K562 (cell line): ENCODE results near the gene METTL18. TPM values are rescaled to one million over a fixed set of nuclear protein-coding genes. Genes with fewer than 3 reads are reported as not detected.

ENCODE experiments used
- ATAC-seq: fragments of 200-7000 bp; cut with Tn5 transposase; 3 replicates; pipeline ENCODE4 v1.9.1; 2020; ENCODE audit warnings: moderate library complexity
- BruUV-seq: library from RNA; stranded (reverse); fragments of 400-500 nt; replicated peaks from 2 replicates; lab custom pipeline; 2021; lab: Mats Ljungman, UMichigan
- CTCF ChIA-PET: fragments of 300-600 bp; formaldehyde crosslinking; extraction: SDS; loops from one replicate; lab custom pipeline; 2021; ENCODE audit warnings: low intra/inter-chr PET ratio; lab: Yijun Ruan, JAX
- POLR2A ChIA-PET: fragments of 300-600, 350-650 bp; sonication (Branson Sonifier 250); formaldehyde crosslinking; extraction: SDS; loops from one replicate; lab custom pipeline; 2021; ENCODE audit warnings: antibody characterized with exemption, inconsistent platforms; lab: Yijun Ruan, JAX
- DNase-seq, 4 experiments: peaks; one replicate each; pipeline versions ENCODE4 v3.0.0 to v3.0.0-alpha.2; 2011 to 2018; ENCODE audit warnings: low spot score in 3 of 4, mixed read lengths in 3 of 4; ENCODE audit errors: extremely low read depth in 1 of 4
- FAIRE-seq: peaks from 2 replicates; lab custom pipeline; 2011; peaks lifted over from hg19 to GRCh38; lab: Jason Lieb, UNC
- H2AFZ ChIP-seq: 2 replicates; pipeline ENCODE4 v1.6.0; 2011; ENCODE audit warnings: low read depth, low read length, control low read depth, inconsistent platforms
- H3K27ac ChIP-seq: fragments of 200-600 bp; 3 replicates; pipeline ENCODE4 v1.8.0; 2011; ENCODE audit warnings: low read depth, mild to moderate bottlenecking, control low read depth, inconsistent platforms, low read length, moderate library complexity, mixed read lengths; ENCODE audit errors: extremely low read depth
- H3K27me3 ChIP-seq, 2 experiments: fragments of 300-600 bp in 1 of 2; 2 replicates in 1 of 2; 3 replicates in 1 of 2; pipeline versions ENCODE4 v1.6.0 to v1.8.0; 2011; ENCODE audit warnings: inconsistent platforms in 2 of 2, low read length in 2 of 2, mild to moderate bottlenecking in 1 of 2, mixed read lengths in 1 of 2, moderate library complexity in 1 of 2; ENCODE audit not compliant: control insufficient read depth in 2 of 2, insufficient read depth in 2 of 2
- H3K36me3 ChIP-seq: fragments of 300-600 bp; 3 replicates; pipeline ENCODE4 v1.8.0; 2011; ENCODE audit warnings: mild to moderate bottlenecking, low read length, inconsistent platforms; ENCODE audit not compliant: control insufficient read depth, insufficient read depth
- H3K4me1 ChIP-seq, 2 experiments: fragments of 200-600 bp in 1 of 2; replicated peaks in 1 of 2; 2 replicates in 1 of 2; 3 replicates in 1 of 2; pipeline versions ENCODE4 v1.5.1 to v1.8.0; 2011; ENCODE audit warnings: inconsistent platforms in 2 of 2, low read length in 2 of 2, mild to moderate bottlenecking in 1 of 2, mixed read lengths in 1 of 2, moderate library complexity in 1 of 2; ENCODE audit not compliant: control insufficient read depth in 2 of 2, insufficient read depth in 2 of 2
- H3K4me2 ChIP-seq: 2 replicates; pipeline ENCODE4 v1.6.1; 2011; ENCODE audit warnings: low read length, control low read depth, inconsistent platforms, mixed read lengths; ENCODE audit not compliant: insufficient read depth
- H3K4me3 ChIP-seq: fragments of 200-600 bp; sonication (generic), shearing (Covaris generic); 2 replicates; pipeline ENCODE4 v1.5.1; 2016; ENCODE audit warnings: control low read depth, inconsistent platforms
- H3K79me2 ChIP-seq: fragments of 200-600 bp; 3 replicates; pipeline ENCODE4 v1.8.0; 2011; ENCODE audit warnings: low read length, inconsistent platforms; ENCODE audit not compliant: control insufficient read depth, insufficient read depth
- H3K9ac ChIP-seq, 2 experiments: 2 replicates each; pipeline versions ENCODE4 v1.6.0 to v1.6.1; 2011; ENCODE audit warnings: low read depth in 2 of 2, low read length in 2 of 2, control low read depth in 1 of 2, inconsistent platforms in 1 of 2, mild to moderate bottlenecking in 1 of 2, mixed read lengths in 1 of 2; ENCODE audit not compliant: insufficient read depth in 1 of 2
- H3K9me1 ChIP-seq: one replicate; pipeline ENCODE4 v1.6.0; 2011; ENCODE audit warnings: inconsistent platforms, mild to moderate bottlenecking, low read length, moderate library complexity; ENCODE audit not compliant: control insufficient read depth, insufficient read depth
- H3K9me3 ChIP-seq: replicated peaks from 2 replicates; pipeline ENCODE4 v1.5.1; 2011; ENCODE audit warnings: low read depth, low read length, inconsistent platforms; ENCODE audit not compliant: control insufficient read depth, insufficient read depth
- H4K20me1 ChIP-seq: replicated peaks from 2 replicates; pipeline ENCODE4 v1.6.1; 2011; ENCODE audit warnings: low read length, inconsistent platforms, mixed read lengths; ENCODE audit not compliant: control insufficient read depth, insufficient read depth
- ADNP ChIP-seq: fragments of 200-800 bp; sonication (Bioruptor generic); IDR thresholded peaks from 2 replicates; pipeline ENCODE4 v1.6.1; 2016; ENCODE audit warnings: missing genetic modification characterization, missing compliant biosample characterization
- BRF1 ChIP-seq: IDR thresholded peaks from 3 replicates; pipeline ENCODE4 v1.6.1; 2011; ENCODE audit warnings: borderline replicate concordance, mild to moderate bottlenecking; ENCODE audit not compliant: insufficient read length; ENCODE audit errors: extremely low read depth
- E2F3 ChIP-seq: fragments of 250-450 bp; sonication (Bioruptor Pico); IDR thresholded peaks from 2 replicates; pipeline ENCODE4 v1.4.0; 2020; ENCODE audit warnings: mild to moderate bottlenecking
- FIP1L1 ChIP-seq: fragments of 200-400 bp; formaldehyde crosslinking; IDR thresholded peaks from 2 replicates; pipeline ENCODE4 v1.6.1; 2018; ENCODE audit warnings: mild to moderate bottlenecking, low read depth, low read length; ENCODE audit not compliant: poor library complexity, severe bottlenecking
- GABPA ChIP-seq: fragments of 200-800 bp; sonication (Bioruptor generic); conservative IDR thresholded peaks from 2 replicates; pipeline ENCODE4 v1.6.1; 2016; ENCODE audit warnings: low read depth, missing genetic modification characterization, missing compliant biosample characterization
- KLF1 ChIP-seq: fragments of 450-650 bp; IDR thresholded peaks from 2 replicates; pipeline ENCODE4 v1.6.1; 2016; ENCODE audit warnings: missing genetic modification characterization, missing compliant biosample characterization
- PHF21A ChIP-seq: fragments of 450-650 bp; IDR thresholded peaks from 2 replicates; pipeline ENCODE4 v1.6.1; 2017; ENCODE audit warnings: low read depth, borderline replicate concordance
- RBM15 ChIP-seq: fragments of 200-400 bp; formaldehyde crosslinking; IDR thresholded peaks from 2 replicates; pipeline ENCODE4 v1.6.1; 2018; ENCODE audit warnings: mild to moderate bottlenecking, low read length, moderate library complexity; ENCODE audit not compliant: insufficient read depth
- TRIM24 ChIP-seq, 2 experiments: fragments of 450-650 bp; IDR thresholded peaks; 2 replicates each; pipeline ENCODE4 v1.6.1; 2016
- ZBED1 ChIP-seq: IDR thresholded peaks from 2 replicates; pipeline ENCODE4 v1.6.1; 2014
- ZNF695 ChIP-seq: fragments of 450-650 bp; formaldehyde crosslinking; IDR thresholded peaks from 2 replicates; pipeline ENCODE4 v1.4.0; 2020; ENCODE audit warnings: mild to moderate bottlenecking, moderate library complexity
- WGBS: fragments of 100-300 bp; shearing (Covaris generic); methylation state at CpG from one replicate; pipeline ENCODE4 v1.1.6; 2016; ENCODE audit warnings: low coverage, mixed read lengths; ENCODE audit not compliant: insufficient coverage; ENCODE audit errors: missing lambda C conversion rate; 5-methylcytosine and 5-hydroxymethylcytosine counted together
- in situ Hi-C: fragments of 300-500 bp; cut with MboI; formaldehyde crosslinking; loops from 4 replicates; pipeline ENCODE4 v1.15.0; 2018; ENCODE audit warnings: inconsistent platforms, mixed read lengths
- intact Hi-C: fragments of 100-400 bp; cut with micrococcal nuclease; formaldehyde crosslinking; loops from 2 replicates; pipeline ENCODE4 v1.14.2; 2022
- polyA plus RNA-seq, 8 experiments: library from polyadenylated mRNA; depleted of rRNA in 4 of 8; stranded (reverse) in 5 of 8; unstranded in 3 of 8; fragments of >200 nt; fragmentation: Nextera tagmentation in 2 of 8; fragmentation: Illumina TruSeq in 1 of 8; extraction: Ambion mirVana in 2 of 8; extraction: Trizol in 1 of 8; gene quantifications; 2 replicates each; pipeline versions ENCODE4 v1.2.1 to v1.2.3, GENCODE V29; 2011 to 2014; ENCODE audit warnings: inconsistent platforms in 1 of 8, missing spikeins in 1 of 8
- total RNA-seq, 7 experiments: library from RNA; depleted of rRNA in 6 of 7; stranded (reverse); fragments of >200 nt in 6 of 7; fragmentation: Illumina TruSeq in 2 of 7; extraction: Trizol in 2 of 7; gene quantifications; 2 replicates each; pipeline versions ENCODE4 v1.2.1 to v1.2.3, GENCODE V29; 2011 to 2021; ENCODE audit warnings: low replicate concordance in 1 of 7
- TF ChIP-seq, protein P1 (sequence below): sonication (generic); IDR thresholded peaks from 2 replicates; pipeline ENCODE4 v1.6.1; 2016
- TF ChIP-seq, protein P2 (sequence below): fragments of 450-650 bp; IDR thresholded peaks from 2 replicates; pipeline ENCODE4 v1.6.1; 2016; ENCODE audit warnings: mild to moderate bottlenecking
- TF ChIP-seq, protein P3 (sequence below): fragments of 250-450 bp; sonication (Bioruptor Pico); IDR thresholded peaks from 2 replicates; pipeline ENCODE4 v1.5.1; 2021; ENCODE audit warnings: mild to moderate bottlenecking
- TF ChIP-seq, protein P4 (sequence below): sonication (generic); formaldehyde crosslinking; IDR thresholded peaks from 2 replicates; pipeline ENCODE4 v1.8.1; 2023; ENCODE audit warnings: mild to moderate bottlenecking, missing genetic modification reagents

METTL18 gene
- total and polyA plus RNA-seq, 9 of the 15 experiments (the other 6 are each of a cell fraction or from before 2014, with no cell fraction given) = 9.5 to 40.2 (median 14.7) TPM

DNA sequence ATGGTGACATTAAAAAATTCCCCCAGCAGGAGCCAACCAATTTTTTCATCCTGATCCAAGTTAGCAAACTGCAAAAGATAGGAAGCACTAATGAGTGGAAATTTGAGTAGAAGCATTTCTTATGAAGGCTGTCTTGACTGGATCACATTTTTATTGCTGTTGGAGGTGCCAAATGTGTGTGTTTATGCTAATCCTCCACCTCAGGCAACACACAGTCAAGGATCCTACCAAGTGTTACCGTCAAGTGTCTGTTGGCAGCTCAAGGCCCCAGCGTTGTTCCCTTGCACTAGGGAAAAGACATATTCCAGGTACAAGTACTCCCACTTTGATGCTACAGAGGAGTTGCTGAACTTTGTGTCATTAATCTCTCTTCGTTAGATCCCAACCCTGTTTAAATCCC, 18.3 kb downstream of the METTL18 start (continued):
- TF ChIP-seq ZNF695 (CRISPR knock-in tag) (no peak), GABPA (tag) (no peak), RBM15 (no peak), PHF21A (no peak)
- TF ChIP-seq, protein P1, sequence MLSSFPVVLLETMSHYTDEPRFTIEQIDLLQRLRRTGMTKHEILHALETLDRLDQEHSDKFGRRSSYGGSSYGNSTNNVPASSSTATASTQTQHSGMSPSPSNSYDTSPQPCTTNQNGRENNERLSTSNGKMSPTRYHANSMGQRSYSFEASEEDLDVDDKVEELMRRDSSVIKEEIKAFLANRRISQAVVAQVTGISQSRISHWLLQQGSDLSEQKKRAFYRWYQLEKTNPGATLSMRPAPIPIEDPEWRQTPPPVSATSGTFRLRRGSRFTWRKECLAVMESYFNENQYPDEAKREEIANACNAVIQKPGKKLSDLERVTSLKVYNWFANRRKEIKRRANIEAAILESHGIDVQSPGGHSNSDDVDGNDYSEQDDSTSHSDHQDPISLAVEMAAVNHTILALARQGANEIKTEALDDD = no peak
- TF ChIP-seq, protein P2, sequence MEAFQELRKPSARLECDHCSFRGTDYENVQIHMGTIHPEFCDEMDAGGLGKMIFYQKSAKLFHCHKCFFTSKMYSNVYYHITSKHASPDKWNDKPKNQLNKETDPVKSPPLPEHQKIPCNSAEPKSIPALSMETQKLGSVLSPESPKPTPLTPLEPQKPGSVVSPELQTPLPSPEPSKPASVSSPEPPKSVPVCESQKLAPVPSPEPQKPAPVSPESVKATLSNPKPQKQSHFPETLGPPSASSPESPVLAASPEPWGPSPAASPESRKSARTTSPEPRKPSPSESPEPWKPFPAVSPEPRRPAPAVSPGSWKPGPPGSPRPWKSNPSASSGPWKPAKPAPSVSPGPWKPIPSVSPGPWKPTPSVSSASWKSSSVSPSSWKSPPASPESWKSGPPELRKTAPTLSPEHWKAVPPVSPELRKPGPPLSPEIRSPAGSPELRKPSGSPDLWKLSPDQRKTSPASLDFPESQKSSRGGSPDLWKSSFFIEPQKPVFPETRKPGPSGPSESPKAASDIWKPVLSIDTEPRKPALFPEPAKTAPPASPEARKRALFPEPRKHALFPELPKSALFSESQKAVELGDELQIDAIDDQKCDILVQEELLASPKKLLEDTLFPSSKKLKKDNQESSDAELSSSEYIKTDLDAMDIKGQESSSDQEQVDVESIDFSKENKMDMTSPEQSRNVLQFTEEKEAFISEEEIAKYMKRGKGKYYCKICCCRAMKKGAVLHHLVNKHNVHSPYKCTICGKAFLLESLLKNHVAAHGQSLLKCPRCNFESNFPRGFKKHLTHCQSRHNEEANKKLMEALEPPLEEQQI = no peak

DNA sequence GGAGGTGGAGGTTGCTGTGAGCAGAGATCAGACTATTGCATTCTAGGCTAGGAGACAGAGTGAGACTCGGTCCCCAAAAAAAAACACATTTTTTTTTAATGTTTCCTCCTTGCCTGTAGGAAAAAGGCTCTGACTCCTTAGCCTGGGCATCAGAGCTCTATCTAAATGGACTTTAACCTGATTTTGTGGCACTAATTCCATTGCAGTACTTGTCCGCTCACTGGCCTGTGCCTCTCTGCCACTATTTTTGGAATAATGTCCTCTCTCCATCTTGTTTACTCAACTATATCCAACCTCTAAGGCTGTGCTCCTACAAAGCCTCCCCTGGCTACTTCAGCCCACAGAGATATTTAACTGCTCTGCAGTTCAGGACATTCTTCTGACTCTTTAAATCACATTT, 26.5 kb downstream of the METTL18 start:
- DNase-seq = no peak
- H3K9me1 ChIP-seq = no peaks in the 10 kb centered on the region
- intact Hi-C loops = no loop called here
- no peak overlapping the region for H3K9ac ChIP-seq
- peaks cover 0 to 6% of the 10 kb centered on the region in 2 experiments; a peak in 2 of 5 replicates for H3K27me3 ChIP-seq
- H3K36me3 ChIP-seq = no peaks in the 10 kb centered on the region
- H3K27ac ChIP-seq = no peak overlapping the region
- CTCF ChIA-PET = no interaction called here
- in situ Hi-C loops = no loop called here
- no peaks in the 10 kb centered on the region for H3K79me2 ChIP-seq
- H3K9me3 ChIP-seq = no peaks in the 10 kb centered on the region
- no peaks in the 10 kb centered on the region for H3K4me1 ChIP-seq
- no TSS peak for BruUV-seq
- no peak for FAIRE-seq
- H2AFZ ChIP-seq = no peak overlapping the region
- H4K20me1 ChIP-seq = no peaks in the 10 kb centered on the region
- H3K4me2 ChIP-seq = no peak overlapping the region
- ATAC-seq = no peak
- POLR2A ChIA-PET = no interaction called here
- H3K4me3 ChIP-seq = no peak overlapping the region
- WGBS = 17% methylated on average over 2 of the region's 2 CpGs
- TF ChIP-seq KLF1 (tag) (no peak), ZBED1 (no peak), TRIM24 (IDR thresholded peaks at IDR 0.05) (no peak), FIP1L1 (no peak), E2F3 (CRISPR knock-in tag) (no peak), ADNP (no peak), BRF1 (no peak)
- TF ChIP-seq, protein P3, sequence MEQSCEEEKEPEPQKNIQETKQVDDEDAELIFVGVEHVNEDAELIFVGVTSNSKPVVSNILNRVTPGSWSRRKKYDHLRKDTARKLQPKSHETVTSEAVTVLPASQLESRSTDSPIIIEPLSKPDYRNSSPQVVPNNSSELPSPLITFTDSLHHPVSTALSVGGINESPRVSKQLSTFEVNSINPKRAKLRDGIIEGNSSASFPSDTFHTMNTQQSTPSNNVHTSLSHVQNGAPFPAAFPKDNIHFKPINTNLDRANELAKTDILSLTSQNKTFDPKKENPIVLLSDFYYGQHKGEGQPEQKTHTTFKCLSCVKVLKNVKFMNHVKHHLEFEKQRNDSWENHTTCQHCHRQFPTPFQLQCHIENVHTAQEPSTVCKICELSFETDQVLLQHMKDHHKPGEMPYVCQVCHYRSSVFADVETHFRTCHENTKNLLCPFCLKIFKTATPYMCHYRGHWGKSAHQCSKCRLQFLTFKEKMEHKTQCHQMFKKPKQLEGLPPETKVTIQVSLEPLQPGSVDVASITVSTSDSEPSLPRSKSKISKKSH (CRISPR knock-in tag) = no peak
- TF ChIP-seq, protein P4, sequence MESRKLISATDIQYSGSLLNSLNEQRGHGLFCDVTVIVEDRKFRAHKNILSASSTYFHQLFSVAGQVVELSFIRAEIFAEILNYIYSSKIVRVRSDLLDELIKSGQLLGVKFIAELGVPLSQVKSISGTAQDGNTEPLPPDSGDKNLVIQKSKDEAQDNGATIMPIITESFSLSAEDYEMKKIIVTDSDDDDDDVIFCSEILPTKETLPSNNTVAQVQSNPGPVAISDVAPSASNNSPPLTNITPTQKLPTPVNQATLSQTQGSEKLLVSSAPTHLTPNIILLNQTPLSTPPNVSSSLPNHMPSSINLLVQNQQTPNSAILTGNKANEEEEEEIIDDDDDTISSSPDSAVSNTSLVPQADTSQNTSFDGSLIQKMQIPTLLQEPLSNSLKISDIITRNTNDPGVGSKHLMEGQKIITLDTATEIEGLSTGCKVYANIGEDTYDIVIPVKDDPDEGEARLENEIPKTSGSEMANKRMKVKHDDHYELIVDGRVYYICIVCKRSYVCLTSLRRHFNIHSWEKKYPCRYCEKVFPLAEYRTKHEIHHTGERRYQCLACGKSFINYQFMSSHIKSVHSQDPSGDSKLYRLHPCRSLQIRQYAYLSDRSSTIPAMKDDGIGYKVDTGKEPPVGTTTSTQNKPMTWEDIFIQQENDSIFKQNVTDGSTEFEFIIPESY (CRISPR knock-in tag) = no peak
